CD14-positive monocyte (primary cell): ENCODE data around the gene CXCL16. TPM values are rescaled to one million over a fixed set of nuclear protein-coding genes. Genes with fewer than 3 reads are reported as not detected.

ENCODE experiments used
- DNase-seq, 3 donors: peaks; one replicate each; pipeline ENCODE4 v3.0.0-alpha.2; 2011 to 2022
- H2AFZ ChIP-seq: 2 replicates; pipeline ENCODE4 v1.6.0; 2012; ENCODE audit warnings: mild to moderate bottlenecking, low read depth, low read length, inconsistent platforms; ENCODE audit not compliant: insufficient read depth, poor library complexity, severe bottlenecking
- H3K27ac ChIP-seq, 2 donors: 1 replicate in 1 of 2; 2 replicates in 1 of 2; pipeline ENCODE4 v1.5.1; 2012 to 2013; ENCODE audit warnings: low read length in 2 of 2, control low read depth in 1 of 2, inconsistent platforms in 1 of 2, low read depth in 1 of 2, mild to moderate bottlenecking in 1 of 2
- H3K27me3 ChIP-seq, 2 donors: one replicate each; pipeline versions ENCODE4 v1.6.0 to v1.6.1; 2011 to 2013; ENCODE audit warnings: low read length in 2 of 2; ENCODE audit not compliant: control insufficient read depth in 2 of 2, insufficient read depth in 2 of 2
- H3K36me3 ChIP-seq, 2 donors: replicated peaks in 1 of 2; 1 replicate in 1 of 2; 2 replicates in 1 of 2; pipeline versions ENCODE4 v1.5.1 to v1.6.1; 2012 to 2013; ENCODE audit warnings: low read length in 2 of 2, control low read depth in 1 of 2, inconsistent platforms in 1 of 2, mild to moderate bottlenecking in 1 of 2; ENCODE audit not compliant: insufficient read depth in 2 of 2, control insufficient read depth in 1 of 2
- H3K4me1 ChIP-seq, 2 donors: 1 replicate in 1 of 2; 2 replicates in 1 of 2; pipeline versions ENCODE4 v1.5.1 to v1.6.1; 2012 to 2013; ENCODE audit warnings: low read length in 2 of 2, control low read depth in 1 of 2, inconsistent platforms in 1 of 2, mild to moderate bottlenecking in 1 of 2, moderate library complexity in 1 of 2; ENCODE audit not compliant: insufficient read depth in 2 of 2, control insufficient read depth in 1 of 2
- H3K4me2 ChIP-seq: replicated peaks from 2 replicates; pipeline ENCODE3; 2012; ENCODE audit warnings: low read length, moderate library complexity, mild to moderate bottlenecking; ENCODE audit not compliant: poor library complexity, severe bottlenecking; ENCODE audit errors: extremely low read depth
- H3K4me3 ChIP-seq, 3 experiments: fragments of 200-600 bp in 1 of 3; sonication (generic) in 1 of 3; replicated peaks in 1 of 3; 1 replicate in 2 of 3; 2 replicates in 1 of 3; pipeline ENCODE4 v1.5.1; 2011 to 2013; ENCODE audit warnings: low read length in 3 of 3, mild to moderate bottlenecking in 3 of 3, control low read depth in 2 of 3, low read depth in 2 of 3, inconsistent platforms in 1 of 3, moderate library complexity in 1 of 3
- H3K79me2 ChIP-seq: 2 replicates; pipeline ENCODE4 v1.6.0; 2012; ENCODE audit warnings: mild to moderate bottlenecking, control low read depth, inconsistent platforms, low read length, moderate library complexity; ENCODE audit not compliant: insufficient read depth
- H3K9ac ChIP-seq: 2 replicates; pipeline ENCODE4 v1.6.0; 2017; ENCODE audit warnings: low read length, mild to moderate bottlenecking; ENCODE audit not compliant: insufficient read depth, poor library complexity, severe bottlenecking
- H3K9me3 ChIP-seq, 2 donors: replicated peaks in 1 of 2; 1 replicate in 1 of 2; 2 replicates in 1 of 2; pipeline versions ENCODE4 v1.5.1 to v1.6.1; 2012 to 2013; ENCODE audit warnings: low read length in 2 of 2, control low read depth in 1 of 2; ENCODE audit not compliant: control insufficient read depth in 1 of 2, insufficient read depth in 1 of 2
- H4K20me1 ChIP-seq: 2 replicates; pipeline ENCODE4 v1.6.0; 2012; ENCODE audit warnings: mild to moderate bottlenecking, low read length, control low read depth, moderate library complexity; ENCODE audit not compliant: insufficient read depth
- H3K27ac Mint-ChIP-seq, 7 donors: one replicate each; pipeline ENCODE4 v1.8.0; 2020; ENCODE audit warnings: mild to moderate bottlenecking in 7 of 7, mixed read lengths in 7 of 7, moderate library complexity in 6 of 7, inconsistent platforms in 2 of 7
- H3K27me3 Mint-ChIP-seq, 3 donors: one replicate each; pipeline ENCODE4 v1.8.0; 2021 to 2022; ENCODE audit warnings: low read depth in 3 of 3, mild to moderate bottlenecking in 3 of 3, mixed read lengths in 3 of 3, moderate library complexity in 3 of 3, inconsistent platforms in 1 of 3
- H3K36me3 Mint-ChIP-seq, 2 donors: one replicate each; pipeline ENCODE4 v1.8.0; 2020; ENCODE audit warnings: mixed read lengths in 2 of 2, inconsistent platforms in 1 of 2, mild to moderate bottlenecking in 1 of 2
- H3K4me1 Mint-ChIP-seq: one replicate; pipeline ENCODE4 v1.8.0; 2020; ENCODE audit warnings: mild to moderate bottlenecking, mixed read lengths
- H3K4me3 Mint-ChIP-seq, 2 donors: one replicate each; pipeline ENCODE4 v1.8.0; 2020; ENCODE audit warnings: mild to moderate bottlenecking in 2 of 2, mixed read lengths in 2 of 2, moderate library complexity in 1 of 2
- H3K9me3 Mint-ChIP-seq, 7 donors: one replicate each; pipeline ENCODE4 v1.8.0; 2020 to 2022; ENCODE audit warnings: mixed read lengths in 7 of 7, mild to moderate bottlenecking in 6 of 7, moderate library complexity in 6 of 7, inconsistent platforms in 2 of 7
- CTCF ChIP-seq: fragments of 200-600 bp; IDR thresholded peaks from one replicate; pipeline ENCODE4 v1.8.0; 2022; ENCODE audit warnings: antibody characterized with exemption, mild to moderate bottlenecking
- WGBS: methylation state at CpG from one replicate; pipeline ENCODE4 v1.1.5; 2013; ENCODE audit warnings: missing lambda C conversion rate; ENCODE audit not compliant: insufficient coverage; 5-methylcytosine and 5-hydroxymethylcytosine counted together
- intact Hi-C, 2 donors: fragments of 100-400 bp; cut with micrococcal nuclease; formaldehyde crosslinking; loops; one replicate each; pipeline versions ENCODE4 v1.15.0 to v1.15.1; 2023
- polyA plus RNA-seq, 3 donors: library from polyadenylated mRNA; depleted of rRNA in 1 of 3; unstranded in 2 of 3; stranded (reverse) in 1 of 3; fragments of 300-500 nt in 2 of 3; fragments of >200 nt in 1 of 3; fragmentation: Illumina TruSeq in 2 of 3; gene quantifications; 1 replicate in 2 of 3; 2 replicates in 1 of 3; pipeline ENCODE4 v1.2.3, GENCODE V29; 2012 to 2021

CXCL16 gene
- polyA plus RNA-seq, 3 donors: 68.1 to 204 (median 103) TPM

DNA sequence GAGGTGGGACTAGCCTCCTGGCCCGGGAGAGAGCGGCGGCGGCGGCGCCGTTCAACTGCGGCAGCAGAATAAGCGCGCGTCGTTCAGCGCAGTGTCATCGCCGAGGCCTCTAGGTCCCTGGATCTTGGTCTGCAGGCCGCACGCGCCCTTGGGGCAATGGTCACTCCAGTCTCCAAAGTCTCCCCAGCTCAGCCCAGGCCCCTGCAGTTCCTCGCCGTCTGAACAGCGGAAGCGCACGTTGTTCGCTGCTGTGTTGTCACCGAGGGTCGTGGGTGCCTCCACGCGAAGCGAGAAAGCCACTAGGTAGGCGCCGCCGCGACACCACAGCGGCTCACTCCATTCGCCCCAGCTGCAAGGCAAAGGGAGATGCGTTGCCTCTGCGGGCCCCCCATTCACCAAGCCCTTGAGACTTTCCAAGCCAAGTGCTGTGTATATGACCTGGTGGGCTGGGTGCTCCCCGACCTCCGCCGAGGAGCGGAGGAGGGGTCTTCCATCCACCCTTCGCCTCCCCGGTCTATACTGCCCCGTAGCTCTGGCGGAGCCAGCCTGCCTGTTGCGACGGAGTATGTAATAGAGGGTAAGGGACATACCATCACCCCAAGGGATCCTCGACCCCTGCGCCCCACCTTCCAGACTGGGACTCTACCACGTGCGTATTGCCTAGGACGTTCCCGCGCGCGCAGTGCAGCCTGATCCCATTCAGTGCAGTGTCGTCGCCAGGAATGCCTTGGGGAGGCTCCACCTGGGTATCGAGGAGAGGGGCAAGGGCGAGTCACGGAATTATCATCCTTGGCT is 45.8 kb upstream of the CXCL16 start:
- Mint-ChIP-seq H3K27me3 (peaks cover 77 to 90% (median 85%) of the 10 kb centered on the region in 3 donors), H3K9me3 (peaks cover 3 to 35% (median 9%) of the 10 kb centered on the region in 7 donors), H3K4me1 (peaks cover 43% of the 10 kb centered on the region), H3K36me3 (peaks cover 10 to 24% of the 10 kb centered on the region in 2 donors), H3K27ac (peak overlapping the region in 1 of 7 donors; percentile 30), H3K4me3 (peak overlapping the region; percentile 64 to 89)
- Histone ChIP-seq H3K79me2 (no peaks in the 10 kb centered on the region), H4K20me1 (peaks cover 3% of the 10 kb centered on the region), H3K27ac (no peak overlapping the region), H3K4me3 (peak overlapping the region in 1 of 3 experiments; percentile 18), H3K9ac (no peak overlapping the region), H3K9me3 (peaks cover 2 to 14% of the 10 kb centered on the region in 2 donors), H3K4me2 (peak overlapping the region; percentile 46), H2AFZ (peak overlapping the region; percentile 31), H3K36me3 (no peaks in the 10 kb centered on the region), H3K4me1 (peaks cover 35 to 43% of the 10 kb centered on the region in 2 donors), H3K27me3 (peaks cover 43 to 78% of the 10 kb centered on the region in 2 donors)
- intact Hi-C loops: loop anchor here in 1 of 2 donors (2.0 to 5.0 kb wide), 2 partner anchors 15 to 102 kb away; partner anchors contain the start of gene TM4SF5
- TF ChIP-seq CTCF: no peak
- peak in 2 of 3 donors; percentile 23 to 24 for DNase-seq
- 6% methylated on average over 51 of the region's 61 CpGs for WGBS

- H2AFZ ChIP-seq: no peak overlapping the region
These were observed 42.9 kb upstream of the CXCL16 start for GRCh38 chr17:4782652-4783051.

More at GRCh38 chr17:4782652-4783051, 42.9 kb upstream of the CXCL16 start:
- Histone ChIP-seq H4K20me1 (no peaks in the 10 kb centered on the region), H3K4me3 (no peak overlapping the region), H3K79me2 (no peaks in the 10 kb centered on the region), H3K9me3 (peaks cover 2 to 11% of the 10 kb centered on the region in 2 donors), H3K36me3 (no peaks in the 10 kb centered on the region), H3K27me3 (peaks cover 37 to 68% of the 10 kb centered on the region in 2 donors), H3K4me1 (peaks cover 22% of the 10 kb centered on the region in 2 donors), H3K9ac (no peak overlapping the region), H3K4me2 (no peak overlapping the region), H3K27ac (no peak overlapping the region)
- intact Hi-C loops: no loop called here
- peaks cover 30% of the 10 kb centered on the region for H3K4me1 Mint-ChIP-seq
- H3K27ac Mint-ChIP-seq: no peak overlapping the region
- peak in 2 of 3 donors; percentile 54 to 55 for DNase-seq
- WGBS: 31% methylated on average over 19 of the region's 28 CpGs
- peaks cover 3 to 32% (median 7%) of the 10 kb centered on the region in 7 donors for H3K9me3 Mint-ChIP-seq
- peak overlapping the region in 1 of 2 donors; percentile 81 for H3K4me3 Mint-ChIP-seq
- peak; percentile 26 for TF ChIP-seq CTCF
- peaks cover 71 to 87% (median 81%) of the 10 kb centered on the region in 3 donors for H3K27me3 Mint-ChIP-seq
- peaks cover 3 to 13% of the 10 kb centered on the region in 2 donors for H3K36me3 Mint-ChIP-seq
